T-helper 2 cell treated with Interferon-gamma antibody and Interleukin-4, amounts not matched to agents 5 μg/mL and 100 μg/mL, for 36 hours (primary cell): Measurements from ENCODE around the gene FANCG.

Experiments used
- DNase-seq: peaks from one replicate; pipeline ENCODE4 v3.0.0; 2021; ENCODE audit warnings: low spot score
- H3K27ac Mint-ChIP-seq: one replicate; pipeline ENCODE4 v1.8.0; 2021; ENCODE audit warnings: mild to moderate bottlenecking, mixed read lengths
- H3K27me3 Mint-ChIP-seq: one replicate; pipeline ENCODE4 v1.8.0; 2021; ENCODE audit warnings: low read depth, mixed read lengths
- H3K36me3 Mint-ChIP-seq: one replicate; pipeline ENCODE4 v1.8.0; 2021; ENCODE audit warnings: low read depth, mixed read lengths
- H3K4me1 Mint-ChIP-seq: one replicate; pipeline ENCODE4 v1.8.0; 2021; ENCODE audit warnings: low read depth, mixed read lengths
- H3K4me3 Mint-ChIP-seq: one replicate; pipeline ENCODE4 v1.8.0; 2022; ENCODE audit warnings: mild to moderate bottlenecking, moderate library complexity, mixed read lengths
- H3K9me3 Mint-ChIP-seq: one replicate; pipeline ENCODE4 v1.8.0; 2021; ENCODE audit warnings: mixed read lengths

Gene FANCG

DNA sequence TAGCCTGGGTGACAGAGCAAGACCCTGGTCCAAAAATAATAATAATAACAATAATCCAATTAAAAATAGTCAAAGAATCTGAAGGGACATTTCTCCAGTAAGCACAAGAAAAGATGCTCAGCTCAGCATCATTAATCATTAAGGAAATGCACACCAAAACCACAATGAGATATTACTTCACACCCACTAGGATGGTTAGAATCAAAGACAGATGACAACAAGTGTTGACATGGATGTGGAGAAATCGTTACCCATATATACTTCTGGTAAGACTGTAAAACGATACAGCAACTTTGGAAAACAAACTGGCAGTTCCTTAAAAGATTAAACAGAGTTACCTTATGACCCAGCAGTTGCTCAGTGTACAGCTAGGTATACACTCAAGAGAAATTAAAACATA, 5.3 kb upstream of the FANCG start:
- Mint-ChIP-seq H3K9me3 (no peaks in the 10 kb centered on the region), H3K4me3 (no peak overlapping the region)
- DNase-seq, result no peak

DNA sequence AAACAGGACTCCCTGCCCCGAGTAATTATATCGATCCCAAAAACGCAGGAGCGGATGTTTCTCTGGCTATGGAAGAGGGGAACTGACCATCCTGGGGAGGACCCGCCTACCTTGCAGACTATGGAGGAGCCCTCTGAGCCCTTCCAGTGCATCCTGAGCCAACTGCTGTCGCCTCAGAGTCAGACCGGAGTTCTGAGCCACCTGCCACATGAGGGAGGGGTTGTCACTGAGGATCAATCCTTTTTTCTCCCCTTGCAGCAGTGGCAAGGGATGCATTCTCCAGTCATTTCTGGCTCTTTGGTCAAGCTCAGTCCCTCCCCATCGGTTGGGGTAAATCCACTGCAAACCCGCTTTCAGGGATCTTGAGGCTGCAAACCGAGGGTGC, 709 bp downstream of the FANCG start:
- Mint-ChIP-seq H3K4me3 (peak overlapping the region; percentile 93), H3K4me1 (peaks cover 26% of the 10 kb centered on the region), H3K36me3 (peaks cover 32% of the 10 kb centered on the region), H3K9me3 (no peaks in the 10 kb centered on the region), H3K27ac (peak overlapping the region; percentile 99), H3K27me3 (no peaks in the 10 kb centered on the region)
- DNase-seq, result no peak

More for the DNA sequence above, 5.3 kb upstream of the FANCG start:
- peaks cover 17% of the 10 kb centered on the region for H3K36me3 Mint-ChIP-seq
- no peak overlapping the region for H3K27ac Mint-ChIP-seq
- peaks cover 4% of the 10 kb centered on the region for H3K4me1 Mint-ChIP-seq
- H3K27me3 Mint-ChIP-seq, result no peaks in the 10 kb centered on the region

DNA sequence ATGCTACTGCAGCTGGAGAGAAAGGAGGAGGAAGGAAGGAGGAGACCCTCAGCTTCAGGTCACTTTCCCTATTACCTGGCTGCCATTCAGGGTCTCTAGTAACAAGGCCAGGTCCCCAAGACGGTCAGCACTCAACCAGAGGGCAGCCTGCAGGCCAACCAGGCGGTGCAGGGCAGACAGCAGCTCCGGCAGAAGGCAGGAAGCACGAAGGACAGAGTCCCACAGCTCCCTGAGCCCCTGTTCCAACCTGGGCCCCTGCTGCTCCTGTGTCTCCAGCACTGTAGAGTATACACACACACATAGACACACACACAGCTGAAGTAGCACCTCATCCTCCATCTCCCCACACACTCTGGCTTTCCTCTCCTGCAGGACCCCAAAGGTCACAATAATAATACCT, 1.7 kb downstream of the FANCG start:
- Mint-ChIP-seq H3K4me3 (peak overlapping the region; percentile 93), H3K4me1 (peaks cover 29% of the 10 kb centered on the region), H3K36me3 (peaks cover 38% of the 10 kb centered on the region), H3K27me3 (no peaks in the 10 kb centered on the region), H3K27ac (peak overlapping the region; percentile 67), H3K9me3 (no peaks in the 10 kb centered on the region)
- no peak for DNase-seq

DNA sequence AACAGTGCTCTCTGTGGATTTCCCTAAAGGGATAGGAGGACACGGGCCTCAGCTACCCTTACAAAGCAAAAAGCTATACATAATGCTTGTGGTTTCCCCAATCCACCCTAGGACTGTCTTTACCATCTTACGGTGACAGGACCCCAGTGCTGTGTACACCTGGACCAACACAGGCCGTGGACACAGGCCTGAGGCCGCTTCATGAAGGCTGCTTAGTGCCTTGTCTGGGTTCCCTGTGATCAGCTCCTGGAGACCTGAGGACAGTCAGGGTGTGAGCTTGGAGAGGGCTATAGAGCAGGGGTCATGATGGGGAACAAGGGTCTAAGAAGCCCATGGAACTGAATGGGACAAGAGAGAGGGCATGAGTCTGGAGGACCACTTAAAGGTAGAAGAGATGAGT, 2.9 kb downstream of the FANCG start:
- no peak for DNase-seq
- peak overlapping the region; percentile 93 for H3K4me3 Mint-ChIP-seq
- H3K27me3 Mint-ChIP-seq, result no peaks in the 10 kb centered on the region
- H3K27ac Mint-ChIP-seq, result no peak overlapping the region
- H3K36me3 Mint-ChIP-seq, result peaks cover 44% of the 10 kb centered on the region
- H3K9me3 Mint-ChIP-seq, result no peaks in the 10 kb centered on the region
- peaks cover 34% of the 10 kb centered on the region for H3K4me1 Mint-ChIP-seq

DNA sequence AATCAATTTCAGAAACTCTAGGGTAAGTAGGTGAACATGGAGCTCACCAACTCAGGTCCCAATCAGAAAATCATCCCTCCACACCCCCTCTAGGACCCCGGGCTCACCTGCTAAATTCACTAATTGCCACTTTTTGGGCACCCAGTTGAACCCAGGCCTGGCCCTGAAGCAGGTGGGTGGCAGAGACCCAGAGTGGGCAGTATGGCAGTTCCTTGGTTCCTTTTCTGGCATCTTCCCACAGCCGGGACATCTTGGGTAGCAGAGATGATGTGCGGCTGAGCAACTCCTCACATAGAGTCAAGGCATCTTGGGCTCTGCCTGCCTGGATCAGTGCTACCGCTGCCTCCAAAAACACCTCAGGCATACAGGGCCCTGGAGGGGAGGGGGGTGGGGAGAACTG, 4.4 kb downstream of the FANCG start:
- Mint-ChIP-seq H3K4me3 (no peak overlapping the region), H3K36me3 (peaks cover 52% of the 10 kb centered on the region), H3K4me1 (peaks cover 39% of the 10 kb centered on the region), H3K27me3 (no peaks in the 10 kb centered on the region), H3K27ac (no peak overlapping the region), H3K9me3 (no peaks in the 10 kb centered on the region)
- DNase-seq, result no peak

DNA sequence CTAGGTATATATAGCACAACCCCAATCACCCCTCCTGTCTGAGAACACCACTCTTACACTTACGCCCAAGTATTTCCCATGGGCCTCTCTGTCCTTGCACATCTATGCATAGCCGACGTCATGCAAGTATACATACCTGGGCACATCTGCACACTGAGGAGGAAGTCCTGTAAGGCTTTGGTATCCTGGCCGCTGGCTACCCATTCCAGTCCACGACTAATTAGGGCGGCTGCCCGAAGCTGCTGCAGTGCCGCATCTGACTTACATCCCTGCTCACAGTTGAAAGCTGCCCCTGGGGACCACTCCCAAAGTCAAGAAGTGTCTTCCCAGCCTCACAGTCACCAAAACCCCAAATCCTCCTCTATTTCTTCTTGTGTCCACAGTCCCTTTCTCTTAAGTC, 5.0 kb downstream of the FANCG start:
- no peaks in the 10 kb centered on the region for H3K9me3 Mint-ChIP-seq
- no peaks in the 10 kb centered on the region for H3K27me3 Mint-ChIP-seq
- peaks cover 39% of the 10 kb centered on the region for H3K4me1 Mint-ChIP-seq
- H3K36me3 Mint-ChIP-seq, result peaks cover 58% of the 10 kb centered on the region
- no peak overlapping the region for H3K27ac Mint-ChIP-seq
- H3K4me3 Mint-ChIP-seq, result no peak overlapping the region
- DNase-seq, result no peak

DNA sequence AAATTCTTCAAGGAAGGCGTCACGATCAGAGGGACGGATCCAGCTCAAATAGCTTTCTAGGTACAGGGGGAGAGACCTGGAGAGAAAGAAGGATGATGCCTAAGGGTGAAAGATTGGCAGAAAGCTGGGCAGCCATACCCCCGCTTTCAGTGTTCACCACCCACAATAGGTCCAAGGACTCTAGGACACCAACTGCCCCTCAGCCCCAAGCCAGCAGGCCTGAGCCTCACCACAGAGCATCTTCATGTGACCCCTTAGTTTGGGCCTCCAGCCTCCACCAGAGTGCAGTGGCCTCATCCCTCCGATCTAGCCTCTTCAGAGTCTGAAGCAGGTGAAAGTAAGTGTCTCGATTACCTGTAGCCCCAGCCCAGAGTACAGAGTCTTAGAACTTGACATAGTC, 5.6 kb downstream of the FANCG start:
- H3K27me3 Mint-ChIP-seq, result no peaks in the 10 kb centered on the region
- H3K4me1 Mint-ChIP-seq, result peaks cover 41% of the 10 kb centered on the region
- peaks cover 61% of the 10 kb centered on the region for H3K36me3 Mint-ChIP-seq
- no peaks in the 10 kb centered on the region for H3K9me3 Mint-ChIP-seq
- H3K27ac Mint-ChIP-seq, result peak overlapping the region; percentile 42
- DNase-seq, result no peak
- no peak overlapping the region for H3K4me3 Mint-ChIP-seq

DNA sequence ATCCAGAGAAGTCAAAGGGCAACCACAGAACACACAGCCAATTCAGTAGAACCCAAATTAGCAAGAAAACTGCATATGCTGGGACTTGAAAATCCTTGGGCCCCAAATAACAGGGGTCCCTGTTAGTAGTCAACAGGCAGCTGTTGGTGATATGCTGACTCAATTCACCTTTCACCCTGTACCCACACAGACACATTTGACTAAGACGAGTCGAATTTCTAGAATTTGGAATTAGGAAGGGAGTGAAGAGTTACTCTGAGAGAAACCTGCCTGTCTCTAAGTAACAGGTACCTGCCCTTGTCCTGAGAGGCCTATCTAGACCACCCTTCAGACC, 6.5 kb downstream of the FANCG start:
- H3K36me3 Mint-ChIP-seq, result peaks cover 65% of the 10 kb centered on the region
- peak overlapping the region; percentile 88 for H3K4me3 Mint-ChIP-seq
- no peaks in the 10 kb centered on the region for H3K9me3 Mint-ChIP-seq
- DNase-seq, result no peak
- H3K27ac Mint-ChIP-seq, result peak overlapping the region; percentile 92
- no peaks in the 10 kb centered on the region for H3K27me3 Mint-ChIP-seq
- H3K4me1 Mint-ChIP-seq, result peaks cover 49% of the 10 kb centered on the region

DNA sequence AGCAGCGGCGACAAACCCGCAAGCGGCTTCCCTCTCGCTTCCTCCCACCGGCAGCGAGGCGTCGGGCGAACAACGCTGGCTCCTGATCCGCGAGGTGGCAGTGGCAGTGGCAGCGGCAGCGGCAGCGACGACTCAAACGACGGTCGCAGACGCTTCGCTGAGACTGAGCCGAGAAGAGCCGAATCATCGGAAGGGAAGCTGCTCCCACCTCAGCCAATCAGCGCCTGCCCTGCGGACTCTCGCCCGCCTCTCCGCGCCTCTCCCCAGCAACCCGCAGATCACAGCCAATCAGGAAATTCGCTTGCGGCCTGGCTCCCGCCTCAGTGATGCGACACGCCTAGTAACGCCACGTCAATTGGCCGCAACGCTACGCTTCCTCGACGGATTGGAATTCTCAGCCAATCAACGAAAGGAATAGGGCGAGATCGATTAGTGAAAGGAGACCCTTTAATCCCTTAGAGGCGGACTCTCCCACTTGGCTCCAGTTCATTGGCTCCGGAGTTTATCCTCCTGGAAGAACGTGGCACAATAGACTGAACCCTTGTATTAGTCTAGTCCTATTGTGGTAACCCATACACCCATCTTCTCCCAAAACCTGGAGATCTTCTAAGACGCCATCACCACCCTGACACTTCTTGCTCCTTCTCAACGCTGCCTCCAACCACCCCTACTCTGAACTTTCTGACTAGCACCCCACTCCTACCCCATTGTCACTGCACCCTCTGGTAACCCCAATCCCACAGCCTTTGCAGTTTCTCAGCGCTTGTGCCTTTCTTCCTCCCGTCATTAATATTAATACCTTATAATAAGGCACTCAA, 7.1 kb downstream of the FANCG start, which contains the start of gene VCP:
Gene VCP, minus strand, starts transcription at position 165 of the 818 bp plus-strand sequence. CDS start 272 bp downstream, outside the sequence.
- peaks cover 48% of the 10 kb centered on the region for H3K4me1 Mint-ChIP-seq
- H3K9me3 Mint-ChIP-seq, result no peaks in the 10 kb centered on the region
- peaks cover 67% of the 10 kb centered on the region for H3K36me3 Mint-ChIP-seq
- no peaks in the 10 kb centered on the region for H3K27me3 Mint-ChIP-seq
- H3K27ac Mint-ChIP-seq, result peak within 1 kb of the TSS; percentile 92
- DNase-seq, result peak; percentile 98
- H3K4me3 Mint-ChIP-seq, result peak within 1 kb of the TSS; percentile 88

DNA sequence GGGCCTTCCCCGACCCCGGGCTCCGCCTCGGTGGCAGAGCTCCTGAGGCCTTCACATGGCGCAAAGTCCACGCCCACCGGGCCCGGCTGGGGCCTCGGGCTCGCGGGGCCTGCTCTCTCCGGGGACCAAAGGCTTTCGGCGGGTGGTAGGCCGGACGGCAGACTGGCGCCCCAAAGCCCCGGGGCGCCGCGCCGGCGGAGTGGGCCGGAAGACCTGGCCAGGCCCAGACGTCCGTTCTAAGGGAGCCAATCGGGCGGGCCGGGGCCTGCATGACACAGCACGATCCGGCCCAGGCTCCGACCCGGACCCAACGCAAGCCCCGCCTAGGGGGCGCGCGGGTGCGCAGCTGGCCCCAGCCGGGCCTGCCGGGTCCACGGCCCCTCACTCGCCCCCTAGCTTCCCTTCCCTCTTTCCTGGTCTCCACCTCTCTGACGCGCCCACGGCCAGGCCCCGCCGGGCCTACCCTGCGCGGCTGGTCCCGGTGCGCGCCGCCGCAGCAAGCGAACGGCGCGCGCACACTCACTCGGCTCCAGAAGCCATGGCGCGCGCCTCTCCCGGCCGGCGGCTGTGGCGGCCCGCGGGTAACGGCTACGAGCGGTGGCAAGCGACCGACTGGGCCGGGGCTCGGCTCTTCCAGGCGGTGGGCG, 7.8 kb downstream of the FANCG start:
- Mint-ChIP-seq H3K27me3 (no peaks in the 10 kb centered on the region), H3K36me3 (peaks cover 68% of the 10 kb centered on the region), H3K4me3 (peak overlapping the region; percentile 88), H3K27ac (peak overlapping the region; percentile 92), H3K4me1 (peaks cover 45% of the 10 kb centered on the region), H3K9me3 (no peaks in the 10 kb centered on the region)
- peak; percentile 84 for DNase-seq

DNA sequence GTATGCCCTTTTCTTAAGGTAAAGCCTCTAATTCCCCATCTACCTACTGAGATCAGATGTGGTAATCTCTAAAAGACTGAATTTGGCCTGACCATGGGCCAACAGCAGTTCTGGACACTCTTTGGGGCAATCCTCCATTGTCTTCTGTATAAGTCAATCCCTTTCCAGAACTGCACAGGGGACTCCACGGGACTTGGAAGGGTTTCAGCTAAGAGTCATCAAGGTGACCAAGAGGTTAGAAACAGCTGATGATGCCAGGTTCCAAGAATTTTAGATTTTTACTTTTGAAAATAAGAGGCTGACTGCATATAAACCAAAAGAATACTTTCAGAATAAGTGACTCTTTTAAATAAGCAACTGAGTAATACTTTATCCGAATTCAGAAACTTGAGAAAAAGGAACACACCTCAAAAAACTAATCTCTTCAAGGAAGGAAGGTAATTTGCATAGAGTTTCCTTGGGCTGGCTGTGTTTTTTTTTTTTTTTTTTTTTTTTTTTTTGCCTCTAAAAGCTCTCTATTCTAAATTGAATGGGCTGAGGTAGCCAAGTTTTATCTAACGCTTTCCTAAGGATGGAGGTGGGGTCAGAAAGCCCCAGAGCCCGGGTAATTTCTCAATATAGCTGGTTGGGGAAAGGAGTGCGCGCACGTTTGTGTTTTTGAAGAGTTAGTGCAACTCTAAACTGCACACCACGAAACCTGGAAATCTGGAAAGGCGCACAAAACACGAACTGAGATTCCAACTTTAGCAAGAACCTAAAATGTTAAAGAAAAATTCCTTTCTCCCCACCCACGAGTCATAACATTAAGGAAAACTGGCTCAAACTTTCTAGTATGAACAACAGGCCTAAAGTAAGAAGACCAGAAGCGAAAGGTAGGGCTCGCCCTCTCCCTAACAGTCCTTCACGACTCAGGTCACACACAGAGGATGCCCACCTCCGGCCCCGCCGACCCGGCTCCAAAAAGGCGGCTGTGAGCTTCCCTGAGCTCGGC, 8.6 kb downstream of the FANCG start:
- Mint-ChIP-seq H3K9me3 (no peaks in the 10 kb centered on the region), H3K27me3 (no peaks in the 10 kb centered on the region), H3K4me1 (peaks cover 40% of the 10 kb centered on the region), H3K27ac (peak overlapping the region; percentile 82), H3K36me3 (peaks cover 70% of the 10 kb centered on the region), H3K4me3 (peak overlapping the region; percentile 88)
- no peak for DNase-seq

DNA sequence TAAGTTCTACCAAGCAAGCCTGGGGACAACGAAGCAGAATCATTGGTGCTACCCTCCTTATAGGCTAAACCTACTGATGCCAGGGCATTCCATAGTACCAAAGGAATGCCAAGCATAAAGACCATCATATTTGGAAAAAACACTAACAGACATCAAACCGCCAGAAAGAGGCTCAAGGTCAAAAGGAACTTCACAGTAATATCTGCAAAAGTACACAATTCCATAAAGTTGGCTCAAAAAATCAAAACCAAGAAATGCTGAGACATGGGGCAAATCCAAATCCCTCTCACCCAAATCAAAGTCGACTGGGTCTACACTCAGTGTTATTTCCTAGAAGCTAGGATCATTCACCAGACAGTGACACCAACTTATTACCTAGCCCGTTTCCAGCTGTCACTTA, 10.7 kb downstream of the FANCG start:
- Mint-ChIP-seq H3K4me1 (peaks cover 37% of the 10 kb centered on the region), H3K27me3 (no peaks in the 10 kb centered on the region), H3K36me3 (peaks cover 69% of the 10 kb centered on the region)

DNA sequence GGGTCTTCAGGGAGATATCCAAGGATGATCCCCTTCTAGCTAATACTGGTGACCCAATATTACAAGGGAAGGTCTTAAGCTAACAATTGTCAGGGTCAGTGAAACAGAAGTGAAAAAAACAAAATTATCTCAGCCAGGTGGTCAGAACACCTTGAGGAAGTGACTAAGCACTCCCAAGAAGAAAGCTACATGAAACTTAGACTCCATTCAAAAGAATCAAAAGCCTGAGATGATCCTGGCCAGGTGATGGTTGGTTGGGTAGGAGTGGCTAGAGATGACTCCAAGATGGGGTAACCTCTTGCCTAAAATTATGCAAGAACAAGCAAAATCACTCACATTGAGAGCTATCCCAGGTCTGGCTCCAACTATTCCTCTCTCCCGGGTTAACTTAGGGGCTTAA, 12.7 kb downstream of the FANCG start:
- H3K27ac Mint-ChIP-seq, result no peak overlapping the region
- peaks cover 77% of the 10 kb centered on the region for H3K36me3 Mint-ChIP-seq
- no peak for DNase-seq
- no peaks in the 10 kb centered on the region for H3K27me3 Mint-ChIP-seq
- peaks cover 30% of the 10 kb centered on the region for H3K4me1 Mint-ChIP-seq
- H3K9me3 Mint-ChIP-seq, result no peaks in the 10 kb centered on the region
- H3K4me3 Mint-ChIP-seq, result no peak overlapping the region

More for the DNA sequence above, 10.7 kb downstream of the FANCG start:
- Mint-ChIP-seq H3K9me3 (no peaks in the 10 kb centered on the region), H3K27ac (no peak overlapping the region), H3K4me3 (peak overlapping the region; percentile 34)
- DNase-seq, result no peak
